HG02973 (cell line): Measurements from ENCODE around the gene MFAP4.

Experiments
- ATAC-seq: cut with Tn5 transposase; IDR thresholded peaks from one replicate; pipeline ENCODE4 v1.9.1; 2021; ENCODE audit warnings: moderate library complexity; ENCODE audit not compliant: unreplicated experiment

Gene MFAP4

DNA sequence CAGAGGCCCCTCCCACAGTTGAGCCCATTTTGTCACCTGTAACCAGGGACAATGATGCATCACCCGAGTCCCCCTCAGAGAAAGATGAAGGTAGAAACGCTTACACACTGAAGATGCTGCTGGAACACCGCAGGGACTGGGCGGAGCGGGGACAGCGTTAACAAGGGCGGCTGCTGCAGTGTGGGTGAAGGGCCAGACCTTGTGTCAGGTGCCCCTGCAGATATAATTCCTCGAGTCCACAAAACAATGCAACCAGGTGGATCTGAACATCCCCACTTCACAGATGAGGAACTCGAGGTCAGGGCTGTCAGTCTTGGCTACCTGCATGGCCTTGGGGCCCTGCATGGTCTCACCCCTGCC, 15.0 kb downstream of the MFAP4 start:
- no peak for ATAC-seq

DNA sequence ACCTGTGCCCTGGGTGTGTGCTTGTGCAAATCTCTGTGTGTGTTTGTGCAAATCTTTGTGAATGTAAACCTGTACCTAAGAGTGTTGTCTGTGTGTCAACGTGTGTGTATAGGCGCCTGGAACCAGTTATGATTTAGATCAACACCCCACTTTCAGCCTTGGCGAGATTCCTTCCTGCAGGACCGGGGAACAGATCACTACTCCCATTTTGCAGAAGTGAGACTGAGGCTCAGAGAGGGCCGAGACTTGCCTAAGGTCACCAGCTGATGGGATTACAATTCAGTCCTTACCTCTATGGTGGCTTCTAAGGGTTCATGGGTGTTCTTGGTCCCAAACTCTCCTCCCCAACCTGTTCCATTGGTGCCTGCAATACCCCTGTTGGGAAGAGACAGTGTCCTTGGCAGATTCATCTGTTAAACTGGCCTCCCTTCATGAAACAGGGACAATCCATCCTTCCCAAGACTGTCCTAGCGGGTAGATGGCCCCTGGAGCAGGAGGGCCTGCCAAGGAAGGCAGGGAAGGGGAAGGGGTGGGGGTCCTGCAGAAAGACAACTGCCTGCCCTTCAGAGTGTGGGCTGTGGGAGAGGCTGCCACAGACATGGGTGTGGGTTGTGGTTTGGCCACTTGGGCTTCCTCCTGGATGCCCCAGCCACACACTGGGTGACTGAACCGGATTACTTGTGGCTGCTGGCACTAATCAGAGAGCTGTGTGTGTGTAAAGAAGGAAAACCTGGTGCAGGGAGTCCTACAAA, 15.6 kb downstream of the MFAP4 start:
- no peak for ATAC-seq

- peak; percentile 41 for ATAC-seq
These were observed 16.5 kb downstream of the MFAP4 start for GRCh38 chr17:19370493-19370960.

DNA sequence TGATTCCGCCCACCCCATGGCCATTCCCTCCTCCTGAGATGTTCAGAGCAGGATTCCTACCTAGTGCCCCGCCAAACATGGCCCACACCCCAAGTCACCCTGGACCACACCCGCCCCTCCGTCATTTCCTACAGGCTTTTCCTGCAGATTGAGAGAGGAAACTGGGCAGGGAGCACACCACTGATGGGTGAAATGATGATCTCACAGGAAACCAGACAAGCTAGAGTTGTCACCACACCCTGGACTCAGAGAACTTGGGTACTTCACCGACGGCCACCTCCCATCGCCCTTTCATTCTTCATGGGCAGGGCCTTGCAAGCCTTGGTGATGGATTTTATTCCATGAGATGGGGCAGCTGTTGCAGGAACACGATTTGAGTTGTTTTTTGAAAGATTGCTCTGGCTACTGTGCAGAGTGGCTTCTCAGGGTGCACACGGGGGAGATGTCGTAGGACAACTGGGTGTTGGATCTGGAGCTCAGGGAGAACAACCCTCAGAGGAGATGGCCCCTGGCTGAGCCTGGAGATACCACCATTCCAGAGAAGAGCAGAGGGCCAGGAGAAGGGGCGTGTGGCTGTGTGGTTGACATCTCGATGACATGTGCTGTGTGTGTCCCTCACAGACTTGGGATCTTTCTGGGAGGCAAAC, 17.0 kb downstream of the MFAP4 start:
- no peak for ATAC-seq

- no peak for ATAC-seq
These were observed 17.7 kb downstream of the MFAP4 start for GRCh38 chr17:19369107-19369778.

GRCh38 chr17:19368229-19368628, 18.8 kb downstream of the MFAP4 start:
- ATAC-seq: no peak

GRCh38 chr17:19366637-19366972, 20.4 kb downstream of the MFAP4 start:
- no peak for ATAC-seq

- ATAC-seq: no peak
These were observed 21.0 kb downstream of the MFAP4 start for GRCh38 chr17:19365833-19366636.

- ATAC-seq: no peak
These were observed 21.5 kb downstream of the MFAP4 start for GRCh38 chr17:19365499-19365817.

DNA sequence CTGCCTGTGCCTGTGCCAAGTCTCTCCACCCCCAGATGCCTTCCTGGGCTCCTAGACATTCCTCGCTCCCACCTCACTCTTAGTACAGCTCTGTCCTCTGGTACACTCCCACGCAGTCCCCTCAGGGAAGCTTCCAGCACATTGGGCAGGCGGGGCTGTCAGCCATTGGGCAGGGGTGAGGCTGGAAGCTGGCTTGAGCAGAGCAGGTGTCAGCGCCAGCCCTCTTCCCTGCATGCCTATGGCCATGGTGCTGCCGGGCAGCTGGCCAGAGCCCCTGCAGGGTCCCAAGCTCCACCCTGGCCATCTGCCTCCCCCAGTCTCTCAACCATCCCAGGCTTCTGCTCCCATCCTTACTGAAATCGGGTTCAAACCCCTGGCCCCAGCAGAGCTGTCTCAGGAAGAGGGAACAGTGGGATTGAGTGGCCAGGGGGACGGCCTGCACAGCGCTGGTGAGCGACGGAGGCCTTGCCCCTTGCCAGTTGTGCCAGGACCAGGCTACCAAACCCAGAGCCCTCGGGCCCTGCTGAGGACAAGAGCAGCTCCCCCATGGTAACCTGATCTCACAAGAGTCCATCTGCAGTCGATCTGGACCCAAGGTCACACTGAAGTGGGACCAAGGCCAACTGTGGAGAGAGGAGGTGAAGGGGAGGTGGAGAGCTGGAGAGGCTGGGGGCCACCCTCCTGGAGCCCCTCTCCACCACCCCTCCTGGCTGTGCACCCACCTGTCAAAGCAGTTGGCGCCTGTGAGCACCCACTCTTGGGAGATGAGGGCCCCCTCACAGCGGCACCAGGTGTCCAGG, 22.1 kb downstream of the MFAP4 start:
- ATAC-seq: no peak

- ATAC-seq: no peak
These were observed 23.4 kb downstream of the MFAP4 start for GRCh38 chr17:19363460-19364035.

DNA sequence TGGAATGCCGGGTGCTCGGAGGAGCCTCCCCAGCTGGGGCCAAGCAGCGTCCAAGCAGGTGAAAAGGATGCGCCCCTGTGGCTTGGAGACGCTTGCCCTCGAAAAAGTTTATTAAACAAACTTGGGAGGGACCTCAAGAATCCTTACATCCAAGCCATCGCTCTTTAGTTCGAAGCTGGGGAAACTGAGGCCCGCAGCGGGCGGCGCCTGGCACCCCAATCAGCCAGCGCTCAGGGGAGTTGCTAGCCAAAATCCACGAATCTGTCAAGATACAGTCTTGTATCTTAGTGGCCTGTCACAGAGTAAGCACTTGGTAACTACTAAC, 23.9 kb downstream of the MFAP4 start:
- no peak for ATAC-seq

DNA sequence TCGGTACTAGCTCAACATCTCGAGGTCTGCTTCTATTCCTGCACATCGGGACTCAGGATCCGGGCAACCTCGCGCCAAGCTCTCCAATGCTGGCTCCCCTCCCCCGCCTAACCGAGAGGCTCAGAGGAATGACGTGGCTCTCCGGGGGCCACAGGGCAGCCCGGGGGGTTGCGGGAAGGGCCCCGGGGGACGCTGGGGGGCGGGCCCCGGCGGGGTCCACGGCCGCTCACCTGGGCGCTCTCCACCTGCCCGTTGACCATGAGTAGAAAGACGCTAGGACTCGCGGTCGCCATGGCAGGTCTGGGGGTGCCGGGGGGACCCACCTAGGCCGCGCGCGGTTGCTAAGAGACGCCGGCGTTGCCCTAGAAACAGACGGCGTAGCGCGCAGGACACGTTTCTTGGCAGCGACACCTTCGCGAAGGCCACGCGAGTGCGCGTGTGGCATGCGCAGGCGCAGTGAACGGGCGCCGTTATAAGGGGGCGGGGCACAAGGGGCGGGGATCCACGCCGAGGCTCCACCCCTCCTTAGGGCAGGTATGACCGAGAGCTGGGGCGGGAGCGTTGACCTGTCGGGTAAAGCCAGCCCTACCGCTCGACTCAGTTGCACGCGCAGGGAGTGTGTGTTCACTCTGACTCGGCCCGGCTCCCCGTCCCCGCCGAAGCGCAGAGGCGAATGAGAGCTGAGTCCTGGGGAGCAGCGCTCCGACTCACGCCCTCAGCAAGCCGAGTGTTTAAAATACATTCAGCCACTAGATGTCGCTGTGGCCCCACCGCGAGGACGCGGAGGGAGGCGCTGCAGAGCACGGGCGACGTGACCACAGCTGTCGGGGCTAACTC, 24.5 kb downstream of the MFAP4 start, which contains the start of gene B9D1:
Gene B9D1, minus strand, starts transcription at position 447 of the 837 bp plus-strand sequence. Its CDS starts 154 bp downstream, at position 293.
- ATAC-seq: peak; percentile 62

- no peak for ATAC-seq
These were observed 25.1 kb downstream of the MFAP4 start for GRCh38 chr17:19361944-19362276.

DNA sequence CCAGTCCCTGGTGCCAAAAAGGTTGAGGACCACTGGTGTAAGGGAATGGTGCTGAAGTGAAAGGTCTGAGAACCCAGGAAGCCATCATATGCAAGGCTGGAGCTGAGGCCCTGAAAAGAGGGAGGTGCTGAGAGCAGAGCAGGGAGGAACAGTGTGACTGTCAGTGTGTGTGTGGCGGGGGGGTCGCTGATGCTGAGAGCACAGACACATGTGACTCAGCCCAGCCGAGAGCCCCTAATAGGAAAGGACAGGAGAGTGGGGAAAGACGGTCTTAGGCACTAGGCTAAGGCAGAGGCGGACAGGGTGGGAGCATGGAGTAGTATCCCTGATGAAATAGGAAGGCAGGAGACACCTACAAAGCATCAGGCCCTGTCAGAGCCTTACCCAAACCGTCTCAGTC, 25.7 kb downstream of the MFAP4 start:
- no peak for ATAC-seq

GRCh38 chr17:19360772-19361171, 26.2 kb downstream of the MFAP4 start:
- ATAC-seq: no peak

- ATAC-seq: no peak
These were observed 27.1 kb downstream of the MFAP4 start for GRCh38 chr17:19359856-19360255.

DNA sequence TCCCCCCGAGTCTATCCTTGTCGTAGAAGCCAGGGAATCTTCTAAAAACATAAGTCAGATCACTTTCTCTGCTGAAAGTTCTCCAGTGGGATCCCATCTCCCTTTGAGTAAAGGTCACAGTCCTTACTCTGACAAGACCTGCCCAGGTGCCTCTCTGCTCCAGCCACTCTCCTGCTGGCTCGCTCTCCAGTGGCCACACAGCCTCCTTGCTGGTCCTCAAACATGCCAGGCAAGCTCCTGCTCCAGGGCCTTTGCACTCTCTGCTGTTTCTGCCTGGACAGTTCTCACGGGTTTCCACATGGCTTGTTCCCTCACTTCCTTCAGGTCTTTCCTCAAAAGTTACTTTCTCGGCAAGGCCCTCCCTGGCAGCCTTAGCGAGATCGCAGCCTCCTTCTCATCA, 27.8 kb downstream of the MFAP4 start:
- ATAC-seq: no peak

- ATAC-seq: no peak
These were observed 29.2 kb downstream of the MFAP4 start for GRCh38 chr17:19357761-19358160.

GRCh38 chr17:19357351-19357750, 29.6 kb downstream of the MFAP4 start:
- no peak for ATAC-seq
